AG10803 (cell line): Measurements from ENCODE around the gene POLR3K.
"Not testable (repeated sequence)": the region's sequence is repeated elsewhere in the genome, so short reads cannot be mapped to it uniquely, and the experiment has no call there.

Experiments
- DNase-seq: peaks from one replicate; pipeline ENCODE4 v3.0.0; 2010; ENCODE audit warnings: low read depth
- H3K4me3 ChIP-seq: 2 replicates; pipeline ENCODE4 v1.5.1; 2011; ENCODE audit warnings: mild to moderate bottlenecking, low read length, control low read depth
- CTCF ChIP-seq: conservative IDR thresholded peaks from 2 replicates; pipeline ENCODE4 v1.5.1; 2011; ENCODE audit warnings: mild to moderate bottlenecking, low read length, control low read depth, inconsistent platforms

Gene POLR3K

GRCh38 chr16:45454-45853 lies 8.0 kb downstream of the POLR3K start:
- H3K4me3 ChIP-seq: no peak overlapping the region
- TF ChIP-seq CTCF: no peak
- no peak for DNase-seq

DNA sequence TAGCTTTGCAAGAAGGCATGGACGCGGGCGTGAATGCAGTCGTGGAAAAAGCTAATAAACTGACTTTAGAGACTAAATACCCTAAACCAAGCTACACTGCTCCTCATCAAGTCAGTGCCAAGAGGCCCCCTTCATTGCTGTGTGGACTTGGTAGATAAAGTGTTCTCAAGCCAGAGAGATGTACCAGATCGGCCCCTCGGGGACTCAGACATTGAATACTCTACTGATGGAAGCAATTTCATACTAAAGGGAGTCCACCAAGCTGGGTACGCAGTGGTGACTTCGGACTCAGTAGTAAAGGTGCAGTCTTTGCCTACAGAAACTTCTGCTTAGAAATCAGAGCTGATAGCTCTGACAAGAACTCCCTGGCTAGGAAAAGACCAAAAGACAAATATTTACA lies 8.8 kb downstream of the POLR3K start:
- no peak for TF ChIP-seq CTCF
- DNase-seq: no peak
- H3K4me3 ChIP-seq: no peak overlapping the region

GRCh38 chr16:43294-43693 lies 10.1 kb downstream of the POLR3K start:
- DNase-seq: no peak
- TF ChIP-seq CTCF: no peak
- no peak overlapping the region for H3K4me3 ChIP-seq

DNA sequence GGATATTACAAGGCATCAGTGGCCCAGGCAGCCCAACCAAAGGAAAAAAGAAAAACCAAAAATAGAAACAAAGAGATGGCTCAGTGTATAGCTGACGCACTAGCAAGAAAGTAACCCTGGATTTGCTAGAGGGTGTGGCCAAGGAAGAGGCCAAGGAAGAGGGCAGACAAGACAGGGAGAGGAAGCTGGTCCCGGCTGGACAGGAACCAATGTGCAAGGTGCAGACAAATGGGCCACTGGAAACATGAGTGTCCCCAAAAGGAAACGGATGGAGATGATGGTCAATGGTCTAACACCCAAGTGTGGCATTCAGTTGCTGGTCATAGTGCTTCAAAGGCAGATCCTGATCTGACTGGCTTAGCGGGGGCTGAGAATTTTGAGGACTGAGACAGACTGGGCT lies 10.7 kb downstream of the POLR3K start:
- DNase-seq: no peak
- no peak for TF ChIP-seq CTCF

DNA sequence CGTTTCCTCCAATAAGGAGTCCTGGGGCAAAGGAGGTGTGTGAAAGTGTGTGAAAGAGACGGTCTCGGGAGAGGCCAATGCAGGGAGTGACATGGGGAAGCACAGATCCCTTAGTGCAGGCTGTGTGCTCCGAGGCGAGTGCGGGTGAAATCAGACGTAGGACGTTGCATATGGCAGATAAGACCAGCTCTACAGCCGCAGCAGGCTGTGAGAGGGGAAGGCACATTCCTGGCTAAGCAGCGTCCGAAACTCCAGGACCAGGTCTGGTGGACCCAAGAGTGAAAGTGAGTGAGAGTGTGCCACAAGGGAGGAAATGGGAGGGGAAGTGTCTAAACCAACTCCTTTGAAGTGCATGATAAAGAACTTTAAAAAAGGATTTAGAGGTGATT lies 11.3 kb downstream of the POLR3K start:
- no peak overlapping the region for H3K4me3 ChIP-seq
- no peak for DNase-seq
- TF ChIP-seq CTCF: no peak

More for the DNA sequence above, 10.7 kb downstream of the POLR3K start:
- no peak overlapping the region for H3K4me3 ChIP-seq

DNA sequence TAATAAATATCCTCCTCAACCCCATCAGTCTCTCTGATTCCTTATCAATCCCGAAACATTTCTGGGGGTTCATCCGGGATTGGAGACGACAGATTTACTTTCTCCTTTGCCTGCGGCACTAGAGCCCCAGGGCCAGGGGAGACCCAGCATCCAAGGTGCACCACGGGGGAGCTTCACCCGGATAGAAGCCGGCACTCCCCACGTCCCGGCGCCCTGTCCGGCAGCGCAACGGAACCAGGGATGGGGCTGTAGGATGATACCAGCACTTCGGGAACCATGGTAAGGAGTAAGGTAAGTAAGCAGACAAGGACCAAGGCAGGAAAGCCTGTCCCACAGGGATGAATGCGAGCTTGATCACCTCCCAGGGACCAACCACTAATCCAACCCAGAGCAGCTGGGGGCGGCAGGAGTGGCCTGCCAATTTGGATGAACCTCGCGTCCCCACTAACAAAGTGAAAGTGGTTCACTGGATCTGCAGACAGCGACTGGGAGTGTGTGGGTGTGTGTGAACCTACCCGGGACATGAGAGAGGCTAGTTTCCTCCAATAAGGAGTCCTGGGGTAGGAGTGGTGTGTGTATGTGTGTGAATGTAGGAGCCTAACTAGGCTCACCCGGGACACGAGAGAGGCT lies 11.9 kb downstream of the POLR3K start:
- H3K4me3 ChIP-seq: no peak overlapping the region
- TF ChIP-seq CTCF: no peak
- no peak for DNase-seq

DNA sequence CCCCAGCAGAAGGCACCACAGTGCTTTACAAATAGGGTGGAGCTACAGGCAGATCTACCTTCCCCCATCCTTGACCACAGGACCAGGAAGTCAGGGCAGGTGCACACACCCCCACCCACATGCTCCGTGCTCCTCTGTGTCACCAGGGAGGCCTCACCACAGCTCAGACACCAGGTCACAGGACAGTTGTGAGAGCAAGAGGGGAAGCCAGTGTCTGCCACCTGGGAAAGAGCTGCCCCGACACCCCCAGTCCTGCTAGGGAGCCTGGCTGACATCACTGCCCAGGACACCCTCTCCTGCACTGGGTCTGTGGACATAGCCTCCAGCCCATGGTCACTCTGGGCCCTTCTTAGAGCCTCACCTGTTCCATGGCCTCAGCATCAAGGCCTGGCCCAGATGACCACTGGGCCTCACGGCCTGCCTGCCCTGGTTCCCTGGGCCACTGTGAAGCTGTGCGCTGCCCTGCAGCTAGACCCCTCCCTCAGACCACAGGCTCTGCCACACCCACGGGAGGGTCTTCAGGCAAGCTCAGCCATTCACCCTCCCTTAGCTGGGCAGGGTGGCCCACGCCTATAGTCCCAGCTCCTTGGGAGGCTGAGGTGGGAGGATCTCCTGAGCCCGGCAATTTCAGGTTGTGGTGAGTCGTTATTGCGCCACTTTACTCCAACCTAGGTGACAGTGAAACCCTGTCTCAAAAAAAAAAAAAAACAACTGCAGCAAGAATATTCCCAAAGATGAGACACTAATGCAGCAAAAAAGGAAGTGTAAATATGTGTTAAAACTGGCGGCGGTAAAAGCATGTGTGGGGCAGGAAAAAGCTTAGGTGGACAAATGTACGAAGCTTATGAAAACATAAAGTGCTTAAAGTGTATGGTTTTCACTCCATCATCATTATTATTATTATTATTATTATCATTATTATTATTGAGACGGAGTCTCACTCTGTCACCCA lies 14.2 kb downstream of the POLR3K start:
- H3K4me3 ChIP-seq: no peak overlapping the region
- DNase-seq: no peak

DNA sequence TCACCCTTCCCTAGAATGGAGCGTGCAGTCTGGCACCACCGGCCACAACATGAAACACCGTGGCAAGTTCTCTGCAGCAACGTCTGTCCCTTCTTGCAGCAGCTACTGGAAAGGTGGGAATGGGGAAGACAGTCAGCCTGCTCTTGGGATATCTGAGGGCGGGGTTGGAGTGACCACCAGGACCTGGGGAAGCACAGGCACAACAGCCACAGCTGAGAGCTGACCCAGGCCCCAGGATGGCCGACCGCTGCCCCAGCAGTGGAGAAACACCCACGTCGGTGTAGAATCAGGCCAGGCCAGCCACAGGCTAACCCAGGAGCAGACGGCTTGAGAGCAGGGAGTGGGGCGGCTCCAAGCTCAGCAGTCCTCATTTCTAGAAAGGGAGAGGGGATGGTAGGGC lies 15.2 kb downstream of the POLR3K start:
- DNase-seq, H3K4me3 ChIP-seq: not testable (repeated sequence)

More for the DNA sequence above, 14.2 kb downstream of the POLR3K start:
- no peak for TF ChIP-seq CTCF
